22Rv1 (cell line): ENCODE data around the gene PIP5KL1.

ENCODE experiments used
- H3K27ac ChIP-seq: fragments of 450-650 bp; 2 replicates; pipeline ENCODE4 v1.5.1; 2017
- ZFX ChIP-seq: fragments of 450-650 bp; IDR thresholded peaks from 2 replicates; pipeline ENCODE4 v1.6.1; 2017; ENCODE audit warnings: antibody characterized with exemption, borderline replicate concordance
- TF ChIP-seq, protein P1 (sequence below): fragments of 450-650 bp; IDR thresholded peaks from 2 replicates; pipeline ENCODE4 v1.5.1; 2017; ENCODE audit warnings: mild to moderate bottlenecking

Gene PIP5KL1

DNA sequence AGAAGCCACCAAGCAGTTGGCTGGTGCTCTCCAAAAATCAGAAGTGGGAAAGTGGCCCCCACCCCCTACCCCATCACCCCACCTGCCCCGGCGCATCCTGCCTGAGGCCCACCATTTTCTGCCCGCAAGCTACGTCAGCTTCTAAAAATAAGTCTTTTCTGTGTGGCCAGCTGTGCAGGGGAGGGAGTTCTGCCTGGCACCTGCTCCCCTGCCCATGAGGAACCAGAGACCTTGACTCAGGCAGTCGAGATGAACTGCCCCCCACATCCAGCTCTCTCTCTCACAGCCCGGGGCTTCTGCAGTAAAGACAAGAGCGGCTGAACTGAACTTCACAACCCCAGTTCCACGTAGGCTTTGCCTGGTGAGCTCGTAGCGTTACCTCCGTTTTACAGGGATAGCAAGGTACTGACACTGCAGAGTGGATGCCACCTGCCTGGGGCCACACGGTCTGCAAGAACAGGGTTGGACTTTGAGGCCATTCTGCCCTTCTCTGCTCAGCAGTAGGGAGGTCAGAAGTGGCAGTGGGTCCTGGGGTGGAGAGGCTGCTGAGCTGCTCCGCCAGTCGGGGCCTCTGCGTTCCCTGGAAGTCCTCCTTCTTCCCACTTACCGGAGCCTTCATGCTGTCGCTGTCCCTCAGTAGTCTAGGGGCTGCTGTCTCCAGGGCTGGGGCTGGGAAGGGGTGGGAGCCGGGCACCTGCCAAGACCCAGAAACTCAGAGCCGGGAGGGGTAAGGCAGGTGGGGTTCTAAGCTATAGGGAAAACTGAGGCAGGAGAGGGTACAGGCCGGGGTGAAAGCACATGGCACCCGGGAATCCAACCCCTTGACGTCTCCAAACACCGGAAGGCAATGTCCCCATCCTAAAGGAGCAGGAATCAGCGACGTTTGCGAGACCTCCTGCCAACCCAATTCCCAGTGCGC is 14.5 kb downstream of the PIP5KL1 start:
- 0 out of 2 replicates have a peak overlapping the region, but pooled peaks have one; percentile 15 for H3K27ac ChIP-seq

DNA sequence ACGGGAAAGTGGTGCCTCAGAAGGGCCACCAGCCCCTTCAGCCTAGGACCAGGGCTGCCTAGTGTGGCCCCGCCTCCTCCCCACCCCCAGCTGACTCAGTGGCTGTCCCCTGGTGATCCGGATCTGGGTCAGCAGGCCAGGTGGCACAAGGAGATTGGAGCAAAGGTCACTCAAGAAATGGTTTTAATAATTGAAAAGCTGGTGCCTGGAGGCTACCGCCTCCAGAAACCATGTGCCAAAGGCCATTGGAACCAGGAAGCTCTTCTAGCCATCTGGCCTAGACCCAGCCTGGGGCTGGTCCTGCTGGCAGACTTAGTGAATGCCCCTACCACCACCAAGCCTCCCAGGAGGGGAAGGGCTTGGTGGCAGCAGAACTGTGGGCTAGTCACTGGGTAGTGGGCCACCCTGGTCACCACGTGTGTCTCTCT is 15.2 kb downstream of the PIP5KL1 start:
- 0 out of 2 replicates have a peak overlapping the region, but pooled peaks have one; percentile 15 for H3K27ac ChIP-seq
- TF ChIP-seq, protein P1, sequence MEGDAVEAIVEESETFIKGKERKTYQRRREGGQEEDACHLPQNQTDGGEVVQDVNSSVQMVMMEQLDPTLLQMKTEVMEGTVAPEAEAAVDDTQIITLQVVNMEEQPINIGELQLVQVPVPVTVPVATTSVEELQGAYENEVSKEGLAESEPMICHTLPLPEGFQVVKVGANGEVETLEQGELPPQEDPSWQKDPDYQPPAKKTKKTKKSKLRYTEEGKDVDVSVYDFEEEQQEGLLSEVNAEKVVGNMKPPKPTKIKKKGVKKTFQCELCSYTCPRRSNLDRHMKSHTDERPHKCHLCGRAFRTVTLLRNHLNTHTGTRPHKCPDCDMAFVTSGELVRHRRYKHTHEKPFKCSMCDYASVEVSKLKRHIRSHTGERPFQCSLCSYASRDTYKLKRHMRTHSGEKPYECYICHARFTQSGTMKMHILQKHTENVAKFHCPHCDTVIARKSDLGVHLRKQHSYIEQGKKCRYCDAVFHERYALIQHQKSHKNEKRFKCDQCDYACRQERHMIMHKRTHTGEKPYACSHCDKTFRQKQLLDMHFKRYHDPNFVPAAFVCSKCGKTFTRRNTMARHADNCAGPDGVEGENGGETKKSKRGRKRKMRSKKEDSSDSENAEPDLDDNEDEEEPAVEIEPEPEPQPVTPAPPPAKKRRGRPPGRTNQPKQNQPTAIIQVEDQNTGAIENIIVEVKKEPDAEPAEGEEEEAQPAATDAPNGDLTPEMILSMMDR = no peak
- no peak for TF ChIP-seq ZFX

More for the DNA sequence above, 14.5 kb downstream of the PIP5KL1 start:
- TF ChIP-seq, protein P1 = no peak
- TF ChIP-seq ZFX = no peak

DNA sequence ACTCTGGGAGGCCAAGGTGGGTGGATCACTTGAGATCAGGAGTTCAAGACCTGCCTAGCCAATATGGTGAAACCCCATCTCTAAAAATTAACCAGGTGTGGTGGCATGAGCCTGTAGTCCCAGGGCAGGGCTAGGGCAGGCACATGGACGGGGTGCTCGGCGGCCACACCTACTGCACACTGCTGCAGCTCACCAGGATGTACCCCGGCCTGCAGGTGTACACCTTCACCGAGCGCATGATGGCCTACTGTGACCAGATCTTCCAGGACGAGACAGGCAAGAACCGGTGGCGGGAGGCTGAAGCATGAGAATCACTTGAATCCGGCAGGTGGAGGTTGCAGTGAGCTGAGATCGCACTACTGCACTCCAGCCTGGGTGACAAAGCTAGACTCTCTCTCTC is 16.9 kb downstream of the PIP5KL1 start:
- no peak overlapping the region for H3K27ac ChIP-seq
- no peak for TF ChIP-seq ZFX
- TF ChIP-seq, protein P1 = no peak

DNA sequence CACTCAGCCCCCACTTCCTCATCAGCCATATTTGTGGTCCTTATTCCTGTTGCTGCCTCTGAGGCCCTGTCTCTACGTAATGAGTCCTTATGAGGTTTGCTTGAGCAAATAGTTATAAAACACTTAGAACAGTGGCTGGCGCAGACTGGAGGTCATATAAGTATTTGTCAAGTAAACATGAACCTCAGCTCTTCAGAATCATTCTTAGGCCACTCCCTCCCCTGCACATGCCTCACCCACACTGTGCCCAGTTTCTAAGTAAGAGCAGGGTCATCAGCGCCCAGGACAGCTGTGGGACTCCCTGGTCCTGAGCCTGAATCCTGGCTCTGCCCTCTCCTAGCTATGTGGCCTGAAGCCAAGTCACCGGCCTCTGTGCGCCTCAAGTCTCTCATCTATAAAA is 17.7 kb downstream of the PIP5KL1 start:
- H3K27ac ChIP-seq = no peak overlapping the region
- no peak for TF ChIP-seq ZFX
- TF ChIP-seq, protein P1 = no peak

DNA sequence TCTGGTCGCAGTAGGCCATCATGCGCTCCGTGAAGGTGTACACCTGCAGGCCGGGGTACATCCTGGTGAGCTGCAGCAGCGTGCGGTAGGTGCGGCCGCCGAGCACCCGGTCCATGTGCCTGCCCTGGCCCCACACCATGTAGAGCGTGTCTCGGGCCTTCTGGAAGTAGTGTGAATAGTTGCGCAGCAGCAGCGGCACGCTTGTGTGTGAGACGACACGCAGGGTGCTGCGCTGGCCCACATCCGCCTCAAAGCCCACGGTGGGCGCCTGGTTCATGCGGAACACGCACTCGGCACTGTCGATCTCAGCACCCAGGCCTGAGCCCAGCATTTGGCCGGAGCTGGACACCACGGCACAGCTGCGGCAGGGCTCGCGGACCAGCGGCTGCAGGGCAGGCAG is 18.3 kb downstream of the PIP5KL1 start:
- TF ChIP-seq ZFX = no peak
- TF ChIP-seq, protein P1 = no peak
- H3K27ac ChIP-seq = no peak overlapping the region

DNA sequence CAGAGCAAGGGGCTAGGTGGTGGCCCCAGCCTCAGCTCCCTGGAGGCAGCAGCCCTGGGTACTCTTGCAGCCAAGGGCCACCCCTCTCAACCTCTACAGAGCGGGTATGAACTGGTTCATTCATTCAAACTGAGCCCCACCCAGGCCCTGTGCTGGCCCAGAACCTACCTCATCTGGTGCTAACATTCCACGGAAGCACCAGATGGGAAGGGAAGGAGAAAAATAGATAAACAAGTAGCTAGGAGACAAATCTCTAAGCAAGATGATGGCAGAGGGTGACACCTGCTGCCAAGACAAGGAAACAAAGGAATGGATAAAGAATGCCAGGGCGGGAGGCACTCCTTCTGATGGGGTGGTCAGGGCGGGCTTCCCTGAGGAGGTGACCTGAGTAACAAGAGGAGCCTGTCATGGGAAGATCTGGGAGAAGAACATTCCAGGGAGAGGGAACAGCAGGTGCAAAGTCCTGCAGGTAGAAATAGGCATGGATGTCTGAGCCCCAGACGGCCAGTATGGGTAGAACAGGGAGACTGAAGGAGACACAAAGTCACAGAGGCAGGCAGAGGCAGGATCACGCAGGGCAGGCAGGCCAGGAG is 19.9 kb downstream of the PIP5KL1 start:
- TF ChIP-seq, protein P1 = peak; percentile 42
- no peak for TF ChIP-seq ZFX
- no peak overlapping the region for H3K27ac ChIP-seq

DNA sequence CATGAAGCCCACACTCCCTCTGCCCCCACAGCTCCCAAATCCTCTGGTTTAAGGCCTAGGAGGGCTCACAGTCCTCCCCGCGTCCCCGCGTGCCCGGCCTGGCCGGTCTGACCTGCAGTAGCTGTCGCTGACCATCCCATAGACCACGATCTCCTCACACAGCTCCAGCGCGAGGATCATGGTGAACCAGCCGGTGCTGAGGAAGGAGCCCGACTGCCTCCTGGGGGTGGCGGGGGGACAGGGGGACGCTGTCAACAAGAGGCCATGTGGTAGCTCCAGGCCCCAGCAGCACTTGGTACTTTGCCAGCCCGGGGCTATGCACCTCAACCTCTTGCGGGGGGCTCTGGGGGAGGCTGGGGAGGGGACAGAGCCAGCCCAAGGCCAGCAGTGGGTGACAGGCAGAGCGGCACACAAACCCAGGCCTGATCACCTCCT is 20.7 kb downstream of the PIP5KL1 start:
- TF ChIP-seq, protein P1 = no peak
- TF ChIP-seq ZFX = no peak
- H3K27ac ChIP-seq = no peak overlapping the region
